Rectal smooth muscle tissue (tissue), 1 donor: ENCODE data around the gene TSPAN14.

Experiments
- H3K27ac ChIP-seq: one replicate; pipeline ENCODE4 v1.7.0; 2013; ENCODE audit warnings: low read depth, low read length, inconsistent platforms
- H3K27me3 ChIP-seq: one replicate; pipeline ENCODE4 v1.7.0; 2013; ENCODE audit warnings: low read length; ENCODE audit not compliant: control insufficient read depth, insufficient read depth
- H3K36me3 ChIP-seq: one replicate; pipeline ENCODE4 v1.7.0; 2013; ENCODE audit warnings: low read length; ENCODE audit not compliant: control insufficient read depth, insufficient read depth
- H3K4me1 ChIP-seq: one replicate; pipeline ENCODE4 v1.7.0; 2013; ENCODE audit warnings: low read length; ENCODE audit not compliant: control insufficient read depth, insufficient read depth
- H3K4me3 ChIP-seq: one replicate; pipeline ENCODE4 v1.7.0; 2013; ENCODE audit warnings: low read length
- H3K9ac ChIP-seq: one replicate; pipeline ENCODE4 v1.7.0; 2013; ENCODE audit warnings: low read length

Gene TSPAN14

DNA sequence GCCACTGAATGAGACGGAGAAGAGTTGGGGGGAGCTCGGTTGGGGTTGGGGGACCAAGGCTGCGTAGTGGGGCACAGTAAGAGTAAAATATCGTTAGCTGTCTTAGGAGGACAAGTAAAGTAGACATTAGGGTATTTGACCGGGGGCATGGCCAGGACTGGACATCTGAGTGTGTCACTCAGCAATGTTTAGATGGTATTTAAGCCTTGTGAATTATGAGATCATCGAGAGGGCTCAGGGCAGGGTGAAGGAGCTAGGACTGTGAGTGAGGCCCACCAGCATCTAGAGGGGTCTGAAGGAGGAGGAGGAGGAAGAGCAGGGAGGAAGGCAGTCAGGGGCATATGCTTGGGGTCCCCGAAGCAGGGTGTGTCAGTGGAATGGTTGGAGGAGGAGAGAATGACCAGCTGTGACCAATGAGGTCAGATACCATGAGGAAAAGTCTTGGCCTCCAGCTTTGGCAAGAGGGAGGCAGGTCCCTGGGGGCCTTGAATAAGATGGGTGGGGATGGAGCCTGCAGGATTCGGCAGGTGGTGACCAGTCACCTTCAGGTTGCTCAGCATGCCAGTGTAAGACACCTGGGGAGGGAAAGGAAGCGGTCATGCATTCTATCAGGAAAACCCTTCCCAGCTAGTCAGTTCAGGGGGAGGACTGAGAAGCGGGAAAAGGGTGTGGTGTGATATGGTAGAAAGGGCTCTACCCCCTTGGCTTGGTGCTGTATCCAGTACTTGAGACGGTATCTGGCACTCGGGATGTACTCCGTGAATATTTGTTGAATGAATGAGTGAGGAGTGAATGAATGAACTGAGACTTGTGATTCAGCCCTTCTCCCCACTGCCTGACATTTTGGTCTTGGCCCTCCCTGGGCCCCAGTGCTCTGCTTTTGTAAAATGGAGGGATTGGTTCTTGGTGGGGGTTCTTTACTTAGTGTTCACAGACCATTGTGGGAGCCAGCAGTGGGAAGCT, 48.8 kb downstream of the TSPAN14 start:
- no peak overlapping the region for H3K9ac ChIP-seq
- peaks cover 32% of the 10 kb centered on the region for H3K4me1 ChIP-seq
- H3K27me3 ChIP-seq = no peaks in the 10 kb centered on the region
- H3K27ac ChIP-seq = no peak overlapping the region
- H3K4me3 ChIP-seq = no peak overlapping the region
- H3K36me3 ChIP-seq = peaks cover 4% of the 10 kb centered on the region

DNA sequence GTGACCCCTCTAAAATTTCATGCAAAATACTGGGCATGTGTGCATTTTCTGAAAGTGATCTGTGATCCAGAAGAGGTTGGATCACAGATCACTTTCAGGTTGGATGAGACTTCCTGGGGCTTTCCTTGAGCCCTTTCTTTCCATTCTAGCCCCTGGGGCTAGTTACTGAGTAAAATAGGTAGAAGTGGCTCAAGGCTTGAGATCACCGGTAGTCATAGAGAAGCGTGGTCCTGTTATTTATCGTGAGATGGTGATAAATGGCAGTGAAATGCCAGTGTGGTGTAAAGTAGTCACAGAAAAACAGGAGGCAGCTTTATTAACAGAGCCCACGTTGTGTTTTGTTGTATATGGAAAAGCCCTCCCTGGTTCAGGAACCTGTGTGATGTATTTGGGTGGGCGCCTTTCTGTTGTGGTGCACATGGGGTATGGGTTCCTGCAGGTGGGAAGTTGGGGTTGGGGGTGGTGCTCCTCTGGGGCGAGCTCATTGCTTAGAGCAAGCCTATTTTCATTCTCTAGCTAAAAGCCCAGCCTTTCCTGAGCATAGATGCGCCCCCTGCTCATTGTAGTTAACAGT, 49.6 kb downstream of the TSPAN14 start:
- Histone ChIP-seq H3K4me3 (no peak overlapping the region), H3K36me3 (peaks cover 4% of the 10 kb centered on the region), H3K4me1 (peaks cover 25% of the 10 kb centered on the region), H3K27ac (no peak overlapping the region), H3K9ac (no peak overlapping the region), H3K27me3 (no peaks in the 10 kb centered on the region)

DNA sequence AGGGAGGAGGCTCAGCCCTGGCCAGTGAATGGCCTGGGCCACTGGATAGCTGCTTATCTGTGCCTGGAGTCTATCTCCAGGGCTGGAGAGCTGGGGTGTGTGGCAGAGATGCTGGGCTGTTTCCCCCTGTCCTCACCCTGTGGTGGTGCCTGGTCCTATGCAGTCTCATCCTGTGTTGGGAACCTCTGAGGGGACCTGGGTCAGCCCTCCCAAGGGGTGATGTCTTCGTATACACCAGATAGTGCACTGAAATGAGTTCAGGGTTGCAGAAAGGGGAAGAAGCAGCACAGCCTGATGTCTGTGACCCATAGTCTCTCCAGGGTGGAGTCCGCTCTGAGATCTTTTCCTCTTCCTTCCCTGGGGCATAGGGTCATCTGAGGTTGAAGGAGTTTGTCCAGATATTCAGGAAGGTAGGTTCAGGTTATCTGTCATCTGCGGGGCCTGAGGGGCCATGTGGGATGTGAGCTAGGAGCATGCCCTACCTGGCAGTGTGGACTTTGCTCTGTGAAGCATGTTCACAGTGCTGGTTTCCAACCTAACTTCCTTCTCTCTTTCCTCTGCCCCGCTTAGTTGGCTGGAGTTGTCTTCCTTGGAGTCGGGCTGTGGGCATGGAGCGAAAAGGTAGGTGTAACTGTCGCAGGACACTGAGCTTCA, 50.2 kb downstream of the TSPAN14 start:
- H3K27me3 ChIP-seq = no peaks in the 10 kb centered on the region
- H3K27ac ChIP-seq = no peak overlapping the region
- H3K9ac ChIP-seq = no peak overlapping the region
- H3K36me3 ChIP-seq = peaks cover 10% of the 10 kb centered on the region
- H3K4me3 ChIP-seq = no peak overlapping the region
- peaks cover 18% of the 10 kb centered on the region for H3K4me1 ChIP-seq

DNA sequence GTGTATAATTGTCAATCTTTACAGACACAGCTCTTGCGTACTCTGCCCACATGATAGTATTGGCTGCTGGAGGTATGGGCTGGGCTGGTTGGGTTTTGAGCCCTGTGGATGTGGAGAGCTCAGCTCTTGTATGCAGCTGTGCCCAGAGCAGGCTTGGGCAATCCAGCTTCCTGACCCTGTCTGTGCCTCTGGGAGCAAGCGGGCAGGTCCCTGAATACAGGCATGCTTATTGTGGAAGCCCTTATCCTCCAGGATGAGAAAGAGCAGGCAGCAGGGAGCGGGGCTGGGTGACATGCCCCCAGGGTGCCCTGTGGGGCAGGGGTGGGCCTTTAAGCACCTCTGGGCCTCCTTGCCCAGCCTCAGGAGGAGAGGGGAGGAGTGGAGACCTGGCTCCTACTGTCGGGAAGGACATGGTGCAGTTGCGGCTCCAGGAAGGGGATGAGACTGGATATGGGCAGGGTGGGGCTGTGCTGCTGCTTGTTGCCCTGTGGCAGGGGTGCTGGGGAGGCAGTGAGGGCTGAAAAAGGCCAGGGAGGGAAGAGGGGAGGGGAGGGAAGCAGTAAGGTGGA, 50.9 kb downstream of the TSPAN14 start:
- Histone ChIP-seq H3K27me3 (no peaks in the 10 kb centered on the region), H3K36me3 (peaks cover 12% of the 10 kb centered on the region), H3K27ac (no peak overlapping the region), H3K9ac (no peak overlapping the region), H3K4me3 (no peak overlapping the region), H3K4me1 (peaks cover 11% of the 10 kb centered on the region)

DNA sequence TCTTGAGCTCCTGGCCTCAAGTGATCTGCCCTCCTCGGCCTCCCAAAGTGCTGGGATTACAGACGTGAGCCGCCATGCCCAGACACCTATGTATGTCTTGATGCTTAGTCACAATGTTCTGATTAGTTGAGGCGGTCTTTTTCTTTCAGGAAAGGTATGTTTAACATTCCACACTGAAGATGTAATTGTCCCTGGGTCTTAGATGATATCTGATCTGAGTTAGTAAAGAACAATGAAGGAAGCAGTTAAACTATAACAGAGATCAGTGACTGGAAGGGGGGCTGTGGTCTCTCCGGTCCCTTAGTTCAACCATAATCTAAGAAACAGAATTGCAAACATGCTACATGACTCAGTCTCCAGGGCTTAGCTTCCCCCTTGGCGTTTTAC, 52.1 kb downstream of the TSPAN14 start:
- Histone ChIP-seq H3K4me1 (peaks cover 11% of the 10 kb centered on the region), H3K36me3 (peaks cover 12% of the 10 kb centered on the region), H3K27ac (no peak overlapping the region), H3K4me3 (no peak overlapping the region), H3K9ac (no peak overlapping the region), H3K27me3 (no peaks in the 10 kb centered on the region)

DNA sequence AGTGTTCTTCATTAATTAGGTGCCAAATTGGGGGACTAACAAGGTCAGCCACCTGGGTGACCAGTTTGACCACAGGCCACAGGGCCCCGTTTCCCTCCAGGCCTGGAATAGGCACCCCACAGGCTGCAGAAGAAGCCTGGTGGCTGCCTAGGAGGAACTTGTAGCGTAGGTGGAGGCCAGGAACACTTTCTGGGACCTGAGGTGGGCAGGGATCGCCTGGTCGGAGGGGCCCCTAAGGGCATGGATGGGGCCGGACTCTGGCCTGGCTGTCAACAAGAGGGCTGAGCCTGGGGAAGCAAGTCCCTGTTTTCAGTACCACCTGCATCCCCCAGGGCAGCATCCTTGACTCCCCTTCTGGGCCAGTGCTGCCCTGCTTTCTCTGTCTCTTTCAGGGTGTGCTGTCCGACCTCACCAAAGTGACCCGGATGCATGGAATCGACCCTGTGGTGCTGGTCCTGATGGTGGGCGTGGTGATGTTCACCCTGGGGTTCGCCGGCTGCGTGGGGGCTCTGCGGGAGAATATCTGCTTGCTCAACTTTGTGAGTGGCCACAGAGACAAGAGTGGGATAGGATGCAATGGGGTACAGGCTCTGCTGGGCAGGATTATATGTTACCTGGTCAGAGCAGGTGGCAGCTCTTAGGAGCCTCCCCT, 52.9 kb downstream of the TSPAN14 start:
- H3K9ac ChIP-seq = no peak overlapping the region
- no peak overlapping the region for H3K27ac ChIP-seq
- H3K36me3 ChIP-seq = peaks cover 12% of the 10 kb centered on the region
- H3K4me1 ChIP-seq = peaks cover 11% of the 10 kb centered on the region
- no peaks in the 10 kb centered on the region for H3K27me3 ChIP-seq
- no peak overlapping the region for H3K4me3 ChIP-seq

DNA sequence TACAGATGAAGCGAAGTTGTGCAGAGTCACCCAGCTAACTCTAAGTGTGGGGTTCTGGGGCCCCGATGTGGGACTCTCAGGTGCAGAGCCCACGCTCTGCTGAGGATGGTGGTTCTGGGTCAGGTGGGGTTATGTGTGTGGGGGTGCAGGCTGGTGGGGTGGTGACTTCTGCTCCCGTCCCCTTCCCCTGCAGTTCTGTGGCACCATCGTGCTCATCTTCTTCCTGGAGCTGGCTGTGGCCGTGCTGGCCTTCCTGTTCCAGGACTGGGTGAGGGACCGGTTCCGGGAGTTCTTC, 54.9 kb downstream of the TSPAN14 start:
- H3K4me1 ChIP-seq = peaks cover 11% of the 10 kb centered on the region
- H3K27ac ChIP-seq = no peak overlapping the region
- no peaks in the 10 kb centered on the region for H3K27me3 ChIP-seq
- H3K36me3 ChIP-seq = peaks cover 23% of the 10 kb centered on the region
- H3K4me3 ChIP-seq = no peak overlapping the region
- no peak overlapping the region for H3K9ac ChIP-seq

DNA sequence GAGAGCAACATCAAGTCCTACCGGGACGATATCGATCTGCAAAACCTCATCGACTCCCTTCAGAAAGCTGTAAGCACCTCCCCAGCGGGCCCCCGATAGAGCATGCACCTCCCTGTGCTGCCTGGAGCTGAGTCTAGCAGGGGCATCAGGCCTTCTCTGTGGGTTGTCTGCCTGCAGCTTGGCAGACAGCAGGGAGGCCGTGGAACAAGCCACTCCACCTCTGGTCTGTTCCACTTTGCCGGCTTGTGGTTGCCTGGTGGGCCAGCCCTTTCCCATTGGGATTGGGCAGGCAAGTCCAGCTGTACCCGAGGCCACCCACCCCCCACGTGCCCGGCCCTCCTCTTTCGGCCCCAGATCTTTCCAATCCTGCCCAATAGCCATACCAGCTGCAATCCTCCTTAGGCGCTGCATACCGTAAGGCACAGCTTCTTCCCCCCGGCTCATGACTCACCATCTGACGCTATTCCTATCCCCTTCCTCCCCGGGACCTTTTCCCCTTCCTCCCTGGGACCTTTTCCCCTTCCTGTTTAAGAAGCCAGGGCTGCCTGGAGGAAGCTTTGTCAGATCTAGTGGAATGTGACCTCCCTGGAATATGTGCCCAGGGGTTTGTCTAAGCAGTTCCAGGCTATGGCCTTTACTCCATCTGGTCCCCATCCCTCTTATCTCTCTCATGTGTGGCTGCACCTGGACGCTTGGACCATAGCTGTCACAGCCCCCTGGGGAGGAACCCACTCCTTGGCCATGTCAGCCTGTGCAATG, 55.5 kb downstream of the TSPAN14 start:
- Histone ChIP-seq H3K27ac (no peak overlapping the region), H3K27me3 (no peaks in the 10 kb centered on the region), H3K9ac (no peak overlapping the region), H3K4me1 (peaks cover 10% of the 10 kb centered on the region), H3K4me3 (no peak overlapping the region), H3K36me3 (peaks cover 28% of the 10 kb centered on the region)

DNA sequence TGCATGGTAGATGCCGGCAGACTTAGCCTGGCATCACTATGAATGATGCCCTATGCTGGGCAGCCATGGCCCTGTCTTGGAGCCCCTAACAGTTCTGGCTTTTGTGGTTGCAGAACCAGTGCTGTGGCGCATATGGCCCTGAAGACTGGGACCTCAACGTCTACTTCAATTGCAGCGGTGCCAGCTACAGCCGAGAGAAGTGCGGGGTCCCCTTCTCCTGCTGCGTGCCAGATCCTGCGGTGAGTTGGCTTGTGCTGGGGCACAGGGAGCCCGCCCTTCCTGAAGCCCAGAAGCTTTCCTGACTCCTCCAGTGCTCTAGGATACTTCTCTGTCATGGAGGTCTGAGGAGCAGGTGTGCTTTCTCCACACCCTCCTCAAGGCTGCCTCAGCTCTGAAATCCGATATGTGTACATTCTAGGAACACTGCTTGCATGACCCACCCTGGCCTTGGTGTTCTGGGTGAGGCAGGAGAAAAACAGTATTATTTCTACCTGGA, 58.0 kb downstream of the TSPAN14 start:
- Histone ChIP-seq H3K36me3 (peaks cover 27% of the 10 kb centered on the region), H3K4me3 (no peak overlapping the region)

DNA sequence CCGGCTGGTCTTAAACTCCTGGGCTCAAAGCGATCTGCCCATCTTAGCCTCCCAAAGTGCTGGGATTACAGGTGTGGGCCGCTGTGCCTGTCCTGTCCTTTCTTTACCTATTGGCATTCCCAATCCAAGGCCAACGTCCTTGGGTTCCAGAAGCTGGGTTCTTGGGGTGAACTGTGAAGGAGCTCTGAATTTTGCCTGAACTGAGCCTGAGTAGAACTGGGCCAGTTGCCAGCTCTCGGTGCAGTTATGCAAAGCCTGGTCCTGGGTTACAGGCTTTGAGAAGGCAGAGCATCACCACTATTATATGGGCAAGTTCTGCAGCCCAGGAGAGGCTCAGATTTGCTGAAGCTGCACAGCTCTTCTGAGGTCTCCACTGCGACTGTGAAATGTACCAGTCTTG, 59.0 kb downstream of the TSPAN14 start:
- H3K27me3 ChIP-seq = no peaks in the 10 kb centered on the region
- H3K36me3 ChIP-seq = peaks cover 30% of the 10 kb centered on the region
- H3K4me1 ChIP-seq = no peaks in the 10 kb centered on the region
- no peak overlapping the region for H3K9ac ChIP-seq
- no peak overlapping the region for H3K4me3 ChIP-seq
- H3K27ac ChIP-seq = no peak overlapping the region

More for the DNA sequence above, 58.0 kb downstream of the TSPAN14 start:
- Histone ChIP-seq H3K4me1 (no peaks in the 10 kb centered on the region), H3K27ac (no peak overlapping the region), H3K27me3 (no peaks in the 10 kb centered on the region), H3K9ac (no peak overlapping the region)

DNA sequence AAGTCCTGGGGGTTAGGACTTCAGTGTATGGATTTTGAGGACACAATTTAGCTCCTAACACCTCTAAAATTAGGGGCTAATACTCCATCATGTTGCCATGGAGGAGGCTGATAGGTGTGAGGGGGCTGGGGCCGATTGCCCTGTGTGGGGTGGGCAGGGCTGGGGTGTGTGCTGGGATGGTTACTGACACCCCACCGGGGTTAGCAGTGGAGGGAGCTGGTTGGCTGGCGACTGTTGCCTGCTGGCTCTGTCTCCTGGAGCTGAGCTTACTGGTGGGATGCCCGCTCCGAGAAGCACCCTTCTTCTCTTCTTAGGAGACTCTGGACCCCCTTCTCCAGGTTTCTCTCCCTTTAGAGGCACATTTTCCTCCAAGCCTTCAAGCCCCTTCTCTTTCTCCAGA, 61.4 kb downstream of the TSPAN14 start:
- Histone ChIP-seq H3K4me3 (no peak overlapping the region), H3K36me3 (peaks cover 35% of the 10 kb centered on the region), H3K9ac (no peak overlapping the region), H3K27me3 (no peaks in the 10 kb centered on the region), H3K27ac (no peak overlapping the region), H3K4me1 (no peaks in the 10 kb centered on the region)
